Endothelial cell of umbilical vein (primary cell): Measurements from ENCODE around the gene UNC5A. TPM values are rescaled to one million over a fixed set of nuclear protein-coding genes. Genes with fewer than 3 reads are reported as not detected.

Experiments
- BruUV-seq: library from RNA; stranded (reverse); fragments of 400-500 nt; replicated peaks from 2 replicates; lab custom pipeline; 2021; lab: Mats Ljungman, UMichigan
- CTCF ChIA-PET: fragments of 300-600, 350-600 bp; sonication (Branson Sonifier 250); formaldehyde crosslinking; loops from one replicate; lab custom pipeline; 2021; ENCODE audit warnings: antibody characterized with exemption, inconsistent platforms; lab: Charles Lee
- POLR2A ChIA-PET: fragments of 300-600, 350-600 bp; sonication (Branson Sonifier 250); formaldehyde crosslinking; loops from one replicate; lab custom pipeline; 2021; ENCODE audit warnings: antibody characterized with exemption, inconsistent platforms; lab: Charles Lee
- DNase-seq: peaks from one replicate; pipeline ENCODE4 v3.0.0-alpha.2; 2011; ENCODE audit warnings: low read depth, low spot score
- FAIRE-seq: peaks from 2 replicates; lab custom pipeline; 2011; peaks lifted over from hg19 to GRCh38; lab: Jason Lieb, UNC
- H2AFZ ChIP-seq: 2 replicates; pipeline ENCODE4 v1.6.0; 2012; ENCODE audit warnings: low read depth, low read length, control low read depth, inconsistent platforms
- H3K27ac ChIP-seq: 2 replicates; pipeline ENCODE4 v1.5.1; 2011; ENCODE audit warnings: low read depth, mild to moderate bottlenecking, control low read depth, low read length, moderate library complexity; ENCODE audit not compliant: insufficient read depth
- H3K27me3 ChIP-seq, 2 experiments: 2 replicates each; pipeline versions ENCODE4 v1.6.0 to v1.6.1; 2011; ENCODE audit warnings: low read length in 2 of 2, mixed read lengths in 1 of 2; ENCODE audit not compliant: control insufficient read depth in 2 of 2, insufficient read depth in 2 of 2
- H3K36me3 ChIP-seq, 2 experiments: 2 replicates in 1 of 2; 3 replicates in 1 of 2; pipeline ENCODE4 v1.5.1; 2011; ENCODE audit warnings: low read length in 2 of 2, mild to moderate bottlenecking in 1 of 2, moderate library complexity in 1 of 2; ENCODE audit not compliant: control insufficient read depth in 2 of 2, insufficient read depth in 2 of 2; ENCODE audit errors: extremely low read depth in 1 of 2
- H3K4me1 ChIP-seq: 3 replicates; pipeline ENCODE4 v1.5.1; 2011; ENCODE audit warnings: mild to moderate bottlenecking, low read length; ENCODE audit not compliant: control insufficient read depth, insufficient read depth; ENCODE audit errors: extremely low read depth
- H3K4me2 ChIP-seq: 2 replicates; pipeline ENCODE4 v1.6.1; 2011; ENCODE audit warnings: low read length, control low read depth, mixed read lengths; ENCODE audit not compliant: insufficient read depth
- H3K4me3 ChIP-seq, 3 experiments: fragments of 200-600 bp in 1 of 3; sonication (generic), shearing (Covaris generic) in 1 of 3; replicated peaks in 1 of 3; 2 replicates each; pipeline ENCODE4 v1.5.1; 2011 to 2016; ENCODE audit warnings: control low read depth in 3 of 3, low read length in 3 of 3, mild to moderate bottlenecking in 2 of 3, inconsistent platforms in 1 of 3, low read depth in 1 of 3, moderate library complexity in 1 of 3; ENCODE audit not compliant: insufficient read depth in 1 of 3
- H3K79me2 ChIP-seq: 2 replicates; pipeline ENCODE4 v1.6.0; 2012; ENCODE audit warnings: low read length, inconsistent platforms; ENCODE audit not compliant: control insufficient read depth, insufficient read depth
- H3K9ac ChIP-seq: replicated peaks from 2 replicates; pipeline ENCODE3; 2011; ENCODE audit warnings: low read length, control low read depth; ENCODE audit not compliant: insufficient read depth; ENCODE audit errors: extremely low read depth
- H3K9me1 ChIP-seq: replicated peaks from 3 replicates; pipeline ENCODE4 v1.6.0; 2011; ENCODE audit warnings: mild to moderate bottlenecking, low read length; ENCODE audit not compliant: control insufficient read depth, insufficient read depth; ENCODE audit errors: extremely low read depth
- H3K9me3 ChIP-seq: replicated peaks from 2 replicates; pipeline ENCODE4 v1.5.1; 2012; ENCODE audit warnings: low read length, inconsistent platforms; ENCODE audit not compliant: control insufficient read depth, insufficient read depth
- H4K20me1 ChIP-seq: replicated peaks from 2 replicates; pipeline ENCODE3; 2011; ENCODE audit warnings: mild to moderate bottlenecking, low read length; ENCODE audit not compliant: control insufficient read depth, insufficient read depth; ENCODE audit errors: extremely low read depth
- CTCF ChIP-seq, 2 donors: IDR thresholded peaks; 1 replicate in 1 of 2; 2 replicates in 1 of 2; pipeline ENCODE4 v1.5.1; 2011; ENCODE audit warnings: low read length in 2 of 2, mild to moderate bottlenecking in 2 of 2, moderate library complexity in 2 of 2, control low read depth in 1 of 2, inconsistent platforms in 1 of 2, low read depth in 1 of 2; ENCODE audit not compliant: insufficient read depth in 1 of 2; ENCODE audit errors: extremely low read depth in 1 of 2
- EZH2 ChIP-seq: IDR thresholded peaks from 2 replicates; pipeline ENCODE4 v1.6.1; 2012; ENCODE audit warnings: borderline replicate concordance, low read depth, mild to moderate bottlenecking, moderate library complexity, low read length, inconsistent platforms; ENCODE audit not compliant: severe bottlenecking
- FOS ChIP-seq: IDR thresholded peaks from 2 replicates; pipeline ENCODE4 v1.6.1; 2011; ENCODE audit warnings: mild to moderate bottlenecking, low read length, moderate library complexity, borderline replicate concordance; ENCODE audit not compliant: insufficient read depth
- GATA2 ChIP-seq: IDR thresholded peaks from 2 replicates; pipeline ENCODE4 v1.7.0; 2011; ENCODE audit warnings: low read depth, mild to moderate bottlenecking, moderate library complexity, mixed read lengths, low read length; ENCODE audit not compliant: insufficient read length, insufficient read depth
- MAX ChIP-seq: IDR thresholded peaks from 2 replicates; pipeline ENCODE4 v1.6.1; 2011; ENCODE audit not compliant: insufficient read depth, insufficient read length
- MYC ChIP-seq: IDR thresholded peaks from one replicate; pipeline ENCODE4 v1.6.1; 2011; ENCODE audit warnings: mild to moderate bottlenecking, low read depth, low read length
- POLR2A ChIP-seq: IDR thresholded peaks from 2 replicates; pipeline ENCODE4 v1.6.1; 2012; ENCODE audit warnings: low read depth, mild to moderate bottlenecking, control low read depth, low read length
- POLR2AphosphoS5 ChIP-seq: IDR thresholded peaks from 2 replicates; pipeline ENCODE4 v1.6.1; 2012; ENCODE audit warnings: low read depth, mild to moderate bottlenecking, control low read depth, low read length, moderate library complexity; ENCODE audit not compliant: insufficient read depth
- dilution Hi-C: fragments of 300-500 bp; cut with MboI; formaldehyde crosslinking; loops from one replicate; pipeline ENCODE4 v1.15.0; 2019; ENCODE audit warnings: low sequenced_read_pairs; ENCODE audit not compliant: extremely low pct_ligation_motif_present
- intact Hi-C: fragments of 100-400 bp; cut with micrococcal nuclease; formaldehyde crosslinking; loops from one replicate; pipeline ENCODE4 v1.10.0; 2022
- polyA plus RNA-seq, 4 experiments: library from polyadenylated mRNA; depleted of rRNA in 3 of 4; stranded (reverse) in 3 of 4; unstranded in 1 of 4; fragments of >200 nt; gene quantifications; 2 replicates each; pipeline versions ENCODE4 v1.2.1 to v1.2.3, GENCODE V29; 2011 to 2012; ENCODE audit warnings: missing spikeins in 1 of 4
- total RNA-seq: library from RNA; stranded (reverse); gene quantifications from 2 replicates; pipeline ENCODE4 v1.2.3, GENCODE V29; 2021

UNC5A gene
- total and polyA plus RNA-seq, 2 donors (not counting 3 experiments of a cell fraction or from before 2014, with no cell fraction given), result 0.08 to 0.22 TPM

GRCh38 chr5:176837707-176838115 is 27.4 kb downstream of the UNC5A start:
- no peak overlapping the region for H3K9ac ChIP-seq
- intact Hi-C loops, result no loop called here
- DNase-seq (peak; percentile 73), FAIRE-seq (peak; percentile 85)
- no peaks in the 10 kb centered on the region for H4K20me1 ChIP-seq
- H2AFZ ChIP-seq, result no peak overlapping the region
- no peaks in the 10 kb centered on the region for H3K36me3 ChIP-seq
- no peaks in the 10 kb centered on the region for H3K79me2 ChIP-seq
- H3K9me3 ChIP-seq, result no peaks in the 10 kb centered on the region
- dilution Hi-C loops, result no loop called here
- H3K4me1 ChIP-seq, result no peaks in the 10 kb centered on the region
- no peaks in the 10 kb centered on the region for H3K27me3 ChIP-seq
- POLR2A ChIA-PET, result no interaction called here
- no peaks in the 10 kb centered on the region for H3K9me1 ChIP-seq
- H3K4me2 ChIP-seq, result no peak overlapping the region
- no peak overlapping the region for H3K4me3 ChIP-seq
- BruUV-seq, result no TSS peak
- CTCF ChIA-PET, result interaction anchor here (1.9 kb wide), 1 partner anchor 177 kb away, joined by 6 read pairs; no protein-coding TSS in a partner anchor
- TF ChIP-seq CTCF (IDR thresholded peaks at IDR 0.05; ENCODE audit: extremely low read depth in 1 of 2, insufficient read depth in 1 of 2, low read depth in 1 of 2, low read length in 2 of 2) (no peak), MYC (peak; percentile 8), EZH2 (no peak), FOS (no peak), POLR2AphosphoS5 (peak; percentile 60), MAX (peak; percentile 68), POLR2A (no peak), GATA2 (no peak)
- no peak overlapping the region for H3K27ac ChIP-seq
